Measurements from ENCODE around the gene BORCS5. TPM values are rescaled to one million over a fixed set of nuclear protein-coding genes. Genes with fewer than 3 reads are reported as not detected.

BORCS5 gene
- total RNA-seq, 1 donor from 2014 or later, result 17.4 TPM

- Histone ChIP-seq H3K36me3 (peaks cover 0 to 5% of the 10 kb centered on the region in 2 donors), H3K4me1 (peaks cover 71% of the 10 kb centered on the region), H3K9me3 (no peaks in the 10 kb centered on the region), H3K27me3 (no peaks in the 10 kb centered on the region), H3K4me3 (peak overlapping the region; percentile 11 to 26), H3K27ac (peak overlapping the region; percentile 76)
- intact Hi-C loops (cut with DNase I), result no loop called here
- DNase-seq (ENCODE audit: extremely low spot score in 2 of 2), result no peak
- TF ChIP-seq POLR2A (IDR thresholded peaks at IDR 0.05), result no peak
- TF ChIP-seq POLR2AphosphoS5 (IDR thresholded peaks at IDR 0.05; ENCODE audit: insufficient read depth in 1 of 2, low read depth in 1 of 2), result peak; percentile 11 to 53
These were observed 148.9 kb downstream of the BORCS5 start for GRCh38 chr12:12505544-12506495.

GRCh38 chr12:12506496-12506890 lies 149.6 kb downstream of the BORCS5 start:
- Histone ChIP-seq H3K9me3 (no peaks in the 10 kb centered on the region), H3K27ac (peak overlapping the region; percentile 76), H3K4me1 (peaks cover 76% of the 10 kb centered on the region), H3K4me3 (peak overlapping the region; percentile 11 to 26), H3K36me3 (peaks cover 0 to 5% of the 10 kb centered on the region in 2 donors), H3K27me3 (no peaks in the 10 kb centered on the region)
- intact Hi-C loops (cut with DNase I), result no loop called here
- DNase-seq (ENCODE audit: extremely low spot score in 2 of 2), result no peak
- TF ChIP-seq POLR2AphosphoS5 (IDR thresholded peaks at IDR 0.05; ENCODE audit: insufficient read depth in 1 of 2, low read depth in 1 of 2) (no peak), CTCF (IDR thresholded peaks at IDR 0.05) (no peak), POLR2A (IDR thresholded peaks at IDR 0.05) (no peak)

- no peak for TF ChIP-seq CTCF (IDR thresholded peaks at IDR 0.05)
- no peak for TF ChIP-seq POLR2A (IDR thresholded peaks at IDR 0.05)
- TF ChIP-seq POLR2AphosphoS5 (IDR thresholded peaks at IDR 0.05; ENCODE audit: insufficient read depth in 1 of 2, low read depth in 1 of 2), result no peak
- peaks cover 76% of the 10 kb centered on the region for H3K4me1 ChIP-seq
- H3K27me3 ChIP-seq, result no peaks in the 10 kb centered on the region
- peak overlapping the region; percentile 76 for H3K27ac ChIP-seq
- no peaks in the 10 kb centered on the region for H3K9me3 ChIP-seq
- DNase-seq (ENCODE audit: extremely low spot score in 2 of 2), result no peak
- no peak overlapping the region for H3K4me3 ChIP-seq
- peaks cover 0 to 5% of the 10 kb centered on the region in 2 donors for H3K36me3 ChIP-seq
- intact Hi-C loops (cut with DNase I), result no loop called here
These were observed 150.2 kb downstream of the BORCS5 start for GRCh38 chr12:12507121-12507520.

GRCh38 chr12:12508612-12509011 lies 151.7 kb downstream of the BORCS5 start:
- Histone ChIP-seq H3K4me1 (peaks cover 83% of the 10 kb centered on the region), H3K27me3 (no peaks in the 10 kb centered on the region), H3K27ac (no peak overlapping the region), H3K9me3 (no peaks in the 10 kb centered on the region), H3K4me3 (no peak overlapping the region), H3K36me3 (peaks cover 0 to 5% of the 10 kb centered on the region in 2 donors)
- intact Hi-C loops (cut with DNase I), result no loop called here
- TF ChIP-seq POLR2A (IDR thresholded peaks at IDR 0.05) (no peak), POLR2AphosphoS5 (IDR thresholded peaks at IDR 0.05; ENCODE audit: insufficient read depth in 1 of 2, low read depth in 1 of 2) (no peak), CTCF (IDR thresholded peaks at IDR 0.05) (no peak)
- no peak for DNase-seq (ENCODE audit: extremely low spot score in 2 of 2)

GRCh38 chr12:12510141-12510540 lies 153.3 kb downstream of the BORCS5 start:
- H3K4me3 ChIP-seq, result no peak overlapping the region
- intact Hi-C loops (cut with DNase I), result loop anchor here (5.0 kb wide), 1 partner anchor 52 kb away; the partner anchor contains the start of gene DUSP16
- H3K36me3 ChIP-seq, result no peaks in the 10 kb centered on the region
- TF ChIP-seq CTCF (IDR thresholded peaks at IDR 0.05), result no peak
- TF ChIP-seq POLR2A (IDR thresholded peaks at IDR 0.05), result no peak
- TF ChIP-seq POLR2AphosphoS5 (IDR thresholded peaks at IDR 0.05; ENCODE audit: insufficient read depth in 1 of 2, low read depth in 1 of 2), result no peak
- no peak overlapping the region for H3K27ac ChIP-seq
- peaks cover 73% of the 10 kb centered on the region for H3K4me1 ChIP-seq
- H3K9me3 ChIP-seq, result no peaks in the 10 kb centered on the region
- no peak for DNase-seq (ENCODE audit: extremely low spot score in 2 of 2)
- no peaks in the 10 kb centered on the region for H3K27me3 ChIP-seq
